Activated CD4-positive, alpha-beta T cell treated with anti-CD3 and anti-CD28 coated beads, Interleukin-2, amount 50 U/mL, for 48 hours (primary cell): ENCODE measurements around the gene LRRC27.
"Not testable (repeated sequence)": the region's sequence is repeated elsewhere in the genome, so short reads cannot be mapped to it uniquely, and the experiment has no call there.

Experiments
- DNase-seq, 2 experiments: peaks; one replicate each; pipeline ENCODE4 v3.0.0-alpha.2; 2020

LRRC27 gene

GRCh38 chr10:132376394-132376851, 44.4 kb downstream of the LRRC27 start:
- DNase-seq, result no peak

GRCh38 chr10:132377326-132377725, 45.3 kb downstream of the LRRC27 start:
- DNase-seq, result no peak

- not testable (repeated sequence) for DNase-seq
These were observed 47.0 kb downstream of the LRRC27 start for GRCh38 chr10:132379026-132379425.

GRCh38 chr10:132380986-132381385, 49.0 kb downstream of the LRRC27 start:
- DNase-seq, result not testable (repeated sequence)

- DNase-seq, result no peak
These were observed 49.7 kb downstream of the LRRC27 start for GRCh38 chr10:132381741-132382140.

- no peak for DNase-seq
These were observed 50.4 kb downstream of the LRRC27 start for GRCh38 chr10:132382231-132382922.

- no peak for DNase-seq
These were observed 51.1 kb downstream of the LRRC27 start for GRCh38 chr10:132383101-132383500.

GRCh38 chr10:132383751-132384196, 51.8 kb downstream of the LRRC27 start:
- no peak for DNase-seq

- no peak for DNase-seq
These were observed 52.8 kb downstream of the LRRC27 start for GRCh38 chr10:132384618-132385388.

- DNase-seq, result no peak
These were observed 53.3 kb downstream of the LRRC27 start for GRCh38 chr10:132385389-132385667.

- no peak for DNase-seq
These were observed 53.9 kb downstream of the LRRC27 start for GRCh38 chr10:132385721-132386418.

GRCh38 chr10:132386419-132386831, 54.4 kb downstream of the LRRC27 start:
- no peak for DNase-seq

GRCh38 chr10:132386896-132387295, 54.9 kb downstream of the LRRC27 start:
- DNase-seq, result not testable (repeated sequence)

- DNase-seq, result peak; percentile 78 to 80
These were observed 55.8 kb downstream of the LRRC27 start for GRCh38 chr10:132387764-132388210.

- peak; percentile 18 to 32 for DNase-seq
These were observed 57.0 kb downstream of the LRRC27 start for GRCh38 chr10:132388891-132389432.

- no peak for DNase-seq
These were observed 57.6 kb downstream of the LRRC27 start for GRCh38 chr10:132389433-132390169.

GRCh38 chr10:132390170-132390920, 58.4 kb downstream of the LRRC27 start:
- no peak for DNase-seq

GRCh38 chr10:132390921-132391675, 59.1 kb downstream of the LRRC27 start:
- DNase-seq, result no peak

- no peak for DNase-seq
These were observed 59.7 kb downstream of the LRRC27 start for GRCh38 chr10:132391676-132392020.

- DNase-seq, result no peak
These were observed 60.3 kb downstream of the LRRC27 start for GRCh38 chr10:132392184-132392800.
